Measurements from ENCODE around the gene SHE. TPM values are rescaled to one million over a fixed set of nuclear protein-coding genes. Genes with fewer than 3 reads are reported as not detected.

The SHE gene
- total RNA-seq, 1 experiment from 2014 or later: not detected

DNA sequence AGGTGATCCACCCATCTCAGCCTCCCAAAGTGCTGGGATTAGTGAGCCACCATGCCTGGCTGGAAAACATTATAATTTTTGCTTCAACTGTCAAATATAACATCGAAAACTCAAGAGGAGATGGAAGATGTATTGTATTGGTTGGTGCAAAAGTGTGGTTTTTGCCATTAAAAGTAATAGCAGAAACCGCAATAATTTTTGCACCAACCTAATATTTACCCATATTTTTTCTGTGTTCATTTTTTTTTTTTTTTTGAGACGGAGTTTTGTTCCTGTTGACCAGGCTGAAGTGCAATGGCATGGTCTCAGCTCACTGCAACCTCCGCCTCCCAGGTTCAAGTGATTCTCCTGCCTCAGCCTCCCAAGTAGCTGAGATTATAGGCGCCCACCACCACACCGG is 27.1 kb upstream of the SHE start:
- CTCF ChIA-PET: no interaction called here

GRCh38 chr1:154527192-154527591 is 25.0 kb upstream of the SHE start:
- no peak overlapping the region for H3K27ac Mint-ChIP-seq (ENCODE audit: unreplicated experiment)
- DNase-seq: no peak
- no peaks in the 10 kb centered on the region for H3K4me1 Mint-ChIP-seq (ENCODE audit: low read depth, unreplicated experiment)
- H3K27me3 Mint-ChIP-seq (ENCODE audit: unreplicated experiment): peaks cover 32% of the 10 kb centered on the region
- CTCF ChIA-PET: no interaction called here
- TF ChIP-seq, protein P1, sequence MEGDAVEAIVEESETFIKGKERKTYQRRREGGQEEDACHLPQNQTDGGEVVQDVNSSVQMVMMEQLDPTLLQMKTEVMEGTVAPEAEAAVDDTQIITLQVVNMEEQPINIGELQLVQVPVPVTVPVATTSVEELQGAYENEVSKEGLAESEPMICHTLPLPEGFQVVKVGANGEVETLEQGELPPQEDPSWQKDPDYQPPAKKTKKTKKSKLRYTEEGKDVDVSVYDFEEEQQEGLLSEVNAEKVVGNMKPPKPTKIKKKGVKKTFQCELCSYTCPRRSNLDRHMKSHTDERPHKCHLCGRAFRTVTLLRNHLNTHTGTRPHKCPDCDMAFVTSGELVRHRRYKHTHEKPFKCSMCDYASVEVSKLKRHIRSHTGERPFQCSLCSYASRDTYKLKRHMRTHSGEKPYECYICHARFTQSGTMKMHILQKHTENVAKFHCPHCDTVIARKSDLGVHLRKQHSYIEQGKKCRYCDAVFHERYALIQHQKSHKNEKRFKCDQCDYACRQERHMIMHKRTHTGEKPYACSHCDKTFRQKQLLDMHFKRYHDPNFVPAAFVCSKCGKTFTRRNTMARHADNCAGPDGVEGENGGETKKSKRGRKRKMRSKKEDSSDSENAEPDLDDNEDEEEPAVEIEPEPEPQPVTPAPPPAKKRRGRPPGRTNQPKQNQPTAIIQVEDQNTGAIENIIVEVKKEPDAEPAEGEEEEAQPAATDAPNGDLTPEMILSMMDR (IDR thresholded peaks at IDR 0.05; ENCODE audit: unreplicated experiment): no peak
- no peak overlapping the region for H3K4me3 Mint-ChIP-seq (ENCODE audit: low read depth, unreplicated experiment)
- no peaks in the 10 kb centered on the region for H3K36me3 Mint-ChIP-seq (ENCODE audit: insufficient read depth, unreplicated experiment)
- intact Hi-C loops (cut with micrococcal nuclease; ENCODE audit: unreplicated experiment): no loop called here
- no peaks in the 10 kb centered on the region for H3K9me3 Mint-ChIP-seq (ENCODE audit: low read depth, unreplicated experiment)
- BruUV-seq (replicated peaks): no TSS peak

More for the DNA sequence above, 27.1 kb upstream of the SHE start:
- Mint-ChIP-seq H3K4me1 (ENCODE audit: low read depth, unreplicated experiment) (no peaks in the 10 kb centered on the region), H3K4me3 (ENCODE audit: low read depth, unreplicated experiment) (no peak overlapping the region), H3K36me3 (ENCODE audit: insufficient read depth, unreplicated experiment) (no peaks in the 10 kb centered on the region), H3K27ac (ENCODE audit: unreplicated experiment) (no peak overlapping the region), H3K27me3 (ENCODE audit: unreplicated experiment) (peaks cover 26% of the 10 kb centered on the region), H3K9me3 (ENCODE audit: low read depth, unreplicated experiment) (no peaks in the 10 kb centered on the region)
- no TSS peak for BruUV-seq (replicated peaks)
- intact Hi-C loops (cut with micrococcal nuclease; ENCODE audit: unreplicated experiment): no loop called here
- DNase-seq: no peak
- TF ChIP-seq, protein P1 (IDR thresholded peaks at IDR 0.05; ENCODE audit: unreplicated experiment): no peak

GRCh38 chr1:154524881-154525280 is 22.7 kb upstream of the SHE start:
- Mint-ChIP-seq H3K27ac (ENCODE audit: unreplicated experiment) (no peak overlapping the region), H3K27me3 (ENCODE audit: unreplicated experiment) (peaks cover 51% of the 10 kb centered on the region), H3K9me3 (ENCODE audit: low read depth, unreplicated experiment) (no peaks in the 10 kb centered on the region), H3K4me3 (ENCODE audit: low read depth, unreplicated experiment) (no peak overlapping the region), H3K4me1 (ENCODE audit: low read depth, unreplicated experiment) (no peaks in the 10 kb centered on the region), H3K36me3 (ENCODE audit: insufficient read depth, unreplicated experiment) (no peaks in the 10 kb centered on the region)
- CTCF ChIA-PET: interaction anchor here (0.7 kb wide), 1 partner anchor 42 kb away, joined by 3 read pairs; no protein-coding TSS in a partner anchor
- no peak for DNase-seq
- TF ChIP-seq, protein P1 (IDR thresholded peaks at IDR 0.05; ENCODE audit: unreplicated experiment): no peak
- no TSS peak for BruUV-seq (replicated peaks)
- intact Hi-C loops (cut with micrococcal nuclease; ENCODE audit: unreplicated experiment): no loop called here

DNA sequence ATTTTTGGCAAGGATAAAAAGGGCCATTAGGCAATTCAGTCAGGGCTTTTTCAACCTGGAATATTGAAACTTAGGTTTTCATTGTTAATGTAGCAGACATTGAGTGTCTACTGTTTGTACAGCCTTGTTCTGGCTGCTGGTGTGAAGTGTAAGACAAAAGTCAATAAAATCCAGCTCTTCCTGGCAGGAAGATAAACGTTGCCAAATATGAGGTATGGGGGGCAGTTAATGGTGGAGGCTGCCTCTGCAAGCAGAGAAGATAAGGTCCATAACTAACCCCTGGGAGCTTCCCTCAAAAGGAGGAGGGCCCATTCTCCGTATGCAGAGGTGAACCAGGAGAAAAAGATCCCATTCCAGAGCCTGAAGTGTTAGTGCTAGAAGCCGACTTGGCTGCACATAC is 19.5 kb upstream of the SHE start:
- H3K4me3 Mint-ChIP-seq (ENCODE audit: low read depth, unreplicated experiment): no peak overlapping the region
- TF ChIP-seq, protein P1 (IDR thresholded peaks at IDR 0.05; ENCODE audit: unreplicated experiment): no peak
- no peak for DNase-seq
- H3K27me3 Mint-ChIP-seq (ENCODE audit: unreplicated experiment): peaks cover 70% of the 10 kb centered on the region
- H3K27ac Mint-ChIP-seq (ENCODE audit: unreplicated experiment): no peak overlapping the region
- no peaks in the 10 kb centered on the region for H3K4me1 Mint-ChIP-seq (ENCODE audit: low read depth, unreplicated experiment)
- intact Hi-C loops (cut with micrococcal nuclease; ENCODE audit: unreplicated experiment): no loop called here
- CTCF ChIA-PET: no interaction called here
- no peaks in the 10 kb centered on the region for H3K36me3 Mint-ChIP-seq (ENCODE audit: insufficient read depth, unreplicated experiment)
- BruUV-seq (replicated peaks): no TSS peak
- no peaks in the 10 kb centered on the region for H3K9me3 Mint-ChIP-seq (ENCODE audit: low read depth, unreplicated experiment)

Measured in Calu3 (cell line).